NCI-H2081 treated with DMSO at 0.1 percent for 48 hours (cell line): ENCODE results near the gene LRRC56.

ENCODE experiments used
- DNase-seq: peaks from one replicate; lab custom pipeline; 2025; lab: John Stamatoyannopoulos, UW

The LRRC56 gene

GRCh38 chr11:598005-598680, 60.8 kb downstream of the LRRC56 start:
- DNase-seq: no peak

DNA sequence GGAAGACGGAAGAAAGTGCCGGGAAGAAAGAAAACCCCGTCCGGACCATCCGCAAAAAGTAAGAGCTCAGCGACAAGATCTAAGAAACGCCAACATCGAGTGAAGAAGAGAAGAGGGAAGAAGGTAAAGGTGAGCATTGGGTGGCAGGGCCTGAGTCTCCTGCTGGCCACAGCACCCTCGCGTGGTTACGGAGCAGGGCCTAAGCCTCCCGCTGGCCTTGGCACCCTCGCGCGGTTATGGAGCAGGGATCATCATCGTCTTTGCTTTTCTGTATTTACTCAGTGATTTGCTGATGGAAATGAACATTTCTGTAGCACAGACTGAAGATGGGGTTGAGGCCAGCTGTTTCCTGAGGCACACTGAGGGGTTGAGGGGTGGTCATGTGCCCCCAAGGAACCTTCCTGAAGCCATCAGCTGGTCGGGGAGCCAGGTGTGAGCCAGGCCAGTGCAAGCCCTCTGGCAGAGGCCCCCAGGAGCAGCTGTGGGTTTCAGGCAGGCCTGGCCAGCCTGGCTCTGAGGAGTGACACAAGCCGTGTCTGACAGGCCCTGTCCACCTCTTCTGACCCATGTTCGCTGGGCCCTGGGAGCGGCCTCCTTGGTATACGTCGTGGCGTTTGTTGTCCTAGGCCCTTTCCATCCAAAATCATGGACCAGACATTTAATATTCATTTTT, 64.4 kb downstream of the LRRC56 start:
- no peak for DNase-seq

DNA sequence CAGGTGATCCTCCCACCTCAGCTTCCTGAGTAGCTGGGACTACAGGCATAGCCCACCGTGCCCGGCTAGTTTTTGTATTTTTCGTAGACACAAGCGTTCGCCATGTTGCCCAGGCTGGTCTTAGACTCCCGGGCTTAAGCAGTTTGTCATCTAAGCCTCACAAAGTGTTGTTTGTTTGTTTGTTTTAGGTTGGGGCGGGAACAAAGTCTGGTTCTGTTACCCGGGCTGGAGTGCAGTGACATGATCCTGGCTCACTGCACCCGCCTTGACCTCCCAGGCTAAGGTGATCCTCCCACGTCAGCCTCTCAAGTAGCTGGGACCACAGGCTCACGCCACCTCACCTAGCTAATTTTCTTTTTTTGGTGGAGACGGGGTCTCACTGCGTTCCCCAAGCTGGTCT, 65.8 kb downstream of the LRRC56 start:
- DNase-seq: no peak
